Activated CD4-positive, alpha-beta T cell treated with anti-CD3 and anti-CD28 coated beads for 1 hour (primary cell): ENCODE measurements around the gene MECR.
"Not testable (repeated sequence)": the region's sequence is repeated elsewhere in the genome, so short reads cannot be mapped to it uniquely, and the experiment has no call there.

Experiments used
- DNase-seq: peaks from one replicate; pipeline ENCODE4 v3.0.0-alpha.2; 2020

Gene MECR

DNA sequence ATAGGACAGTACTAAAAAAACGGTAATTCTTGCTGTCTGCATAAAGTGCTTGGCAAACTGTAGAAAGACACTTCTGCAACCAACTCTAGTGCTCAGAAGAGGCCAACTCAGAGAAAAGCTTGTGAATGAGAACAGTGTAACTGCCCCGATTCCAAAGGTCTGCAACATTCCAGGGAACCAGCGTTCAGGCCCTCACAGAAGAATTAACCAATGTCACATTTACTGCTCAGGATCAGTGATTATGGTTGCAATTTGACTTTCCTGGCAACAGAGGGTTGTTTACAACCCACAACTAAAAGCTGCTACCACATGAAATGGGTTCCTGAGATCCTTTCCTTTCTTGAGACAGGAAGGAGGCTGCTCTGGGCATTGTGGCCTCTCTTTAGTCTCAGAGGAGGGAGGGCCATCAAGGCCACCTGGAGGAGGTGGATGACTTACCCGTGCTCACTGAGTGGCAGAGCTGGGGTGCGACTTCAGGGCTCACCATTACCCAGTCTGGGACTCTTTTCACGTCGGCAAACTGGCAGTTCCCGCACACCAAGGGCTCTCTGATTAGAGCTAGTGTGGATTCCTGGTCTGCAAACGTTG lies 64.3 kb downstream of the MECR start:
- no peak for DNase-seq

DNA sequence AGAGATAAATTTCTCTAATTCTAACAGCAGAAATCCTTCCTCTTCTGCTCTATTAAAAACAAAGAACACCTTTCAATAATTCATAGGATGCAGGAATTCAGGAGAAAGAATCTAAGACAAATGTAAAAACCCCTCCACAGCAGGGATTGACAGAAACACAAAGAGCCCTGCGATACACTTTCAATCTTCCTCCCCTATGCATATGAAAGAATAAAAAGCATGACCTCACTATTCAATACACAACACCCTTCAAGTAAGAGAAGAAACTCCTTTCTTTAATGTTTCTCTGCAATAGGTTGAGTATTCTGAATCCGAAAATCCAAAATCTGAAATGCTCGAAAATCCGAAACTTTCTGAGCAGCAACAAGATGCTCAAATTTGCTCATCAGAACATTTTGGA lies 66.1 kb downstream of the MECR start:
- no peak for DNase-seq

DNA sequence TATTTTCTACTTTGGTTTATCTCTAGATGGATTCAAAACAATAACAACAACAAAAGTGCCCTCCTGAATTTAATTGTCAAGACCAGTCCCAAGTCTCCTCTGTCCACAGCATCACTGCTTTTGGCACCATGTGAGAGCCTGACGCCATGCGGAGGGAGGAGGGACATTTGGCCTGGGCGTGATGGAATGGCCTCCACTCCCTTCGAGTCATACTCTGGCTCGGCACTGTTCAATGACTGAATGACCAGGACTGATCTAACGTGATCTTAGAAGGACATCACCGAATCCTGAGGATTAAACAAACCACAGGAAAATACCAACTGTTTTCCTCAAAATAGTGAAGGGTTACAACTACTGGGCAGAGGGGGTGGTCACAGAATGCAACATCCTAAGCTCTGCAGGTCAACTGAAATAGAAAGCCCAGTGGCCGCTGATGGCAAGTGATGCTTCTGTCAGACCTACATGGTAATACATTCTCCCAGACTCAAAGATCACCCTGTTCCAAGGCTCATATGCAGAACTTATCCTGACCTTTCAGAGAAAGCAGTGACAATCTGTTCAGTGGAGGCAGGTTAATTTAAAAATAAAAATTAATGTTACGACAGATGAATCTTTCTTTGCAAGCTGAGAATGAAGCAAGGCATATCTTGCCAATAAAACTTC lies 68.1 kb downstream of the MECR start:
- no peak for DNase-seq

DNA sequence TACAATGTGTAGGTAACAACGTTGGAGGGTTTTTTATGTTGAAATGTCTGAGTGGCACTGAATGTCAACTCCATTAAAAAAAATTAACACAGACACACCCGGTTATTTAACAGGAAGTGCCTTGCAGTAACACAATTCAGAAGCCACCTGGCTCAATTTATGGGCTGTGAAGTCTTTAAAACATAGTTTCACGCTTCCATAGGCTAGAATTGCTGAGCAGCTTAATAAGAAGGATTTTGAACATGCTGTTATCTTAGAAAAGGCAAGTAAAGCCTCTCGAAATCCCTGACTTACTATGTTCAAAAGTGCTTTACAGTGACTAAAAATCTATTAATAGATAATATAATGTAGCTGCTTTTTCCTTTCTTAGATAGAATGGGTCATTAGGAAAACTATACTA lies 68.7 kb downstream of the MECR start:
- DNase-seq, result no peak

DNA sequence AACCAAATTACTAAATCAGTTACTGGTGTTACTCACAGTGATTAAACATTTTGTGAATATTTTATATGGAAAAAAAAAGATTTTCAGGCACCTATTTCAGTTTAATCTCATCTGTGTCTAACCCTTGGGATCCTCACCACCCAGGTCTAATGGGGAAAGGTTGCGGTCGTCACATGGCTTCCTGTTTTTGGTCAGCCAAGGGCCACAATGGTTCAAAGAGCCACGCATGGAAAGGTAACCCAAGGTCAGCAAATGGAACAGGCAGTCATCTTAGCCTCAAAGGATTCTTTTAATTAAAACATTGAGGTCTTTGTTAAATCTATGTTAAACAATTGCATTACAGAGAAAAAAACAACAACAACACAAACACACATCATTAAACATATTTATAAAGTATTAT lies 71.0 kb downstream of the MECR start:
- DNase-seq, result no peak

DNA sequence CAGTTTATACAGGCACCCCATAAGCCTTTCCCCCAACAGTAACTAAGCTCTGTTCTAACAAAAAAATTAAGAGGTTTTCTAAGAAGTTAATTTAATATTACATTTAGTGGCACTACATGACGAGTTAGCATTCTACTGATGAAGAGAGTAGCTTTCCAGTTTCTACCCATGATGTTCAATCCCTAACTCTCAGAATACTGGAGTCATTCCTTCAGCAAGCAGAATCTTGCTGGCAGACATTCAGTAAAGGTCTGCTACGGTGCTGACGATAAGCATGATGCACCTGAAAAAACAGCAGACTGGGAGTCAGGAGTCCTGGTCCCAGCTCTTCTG lies 73.5 kb downstream of the MECR start:
- no peak for DNase-seq

DNA sequence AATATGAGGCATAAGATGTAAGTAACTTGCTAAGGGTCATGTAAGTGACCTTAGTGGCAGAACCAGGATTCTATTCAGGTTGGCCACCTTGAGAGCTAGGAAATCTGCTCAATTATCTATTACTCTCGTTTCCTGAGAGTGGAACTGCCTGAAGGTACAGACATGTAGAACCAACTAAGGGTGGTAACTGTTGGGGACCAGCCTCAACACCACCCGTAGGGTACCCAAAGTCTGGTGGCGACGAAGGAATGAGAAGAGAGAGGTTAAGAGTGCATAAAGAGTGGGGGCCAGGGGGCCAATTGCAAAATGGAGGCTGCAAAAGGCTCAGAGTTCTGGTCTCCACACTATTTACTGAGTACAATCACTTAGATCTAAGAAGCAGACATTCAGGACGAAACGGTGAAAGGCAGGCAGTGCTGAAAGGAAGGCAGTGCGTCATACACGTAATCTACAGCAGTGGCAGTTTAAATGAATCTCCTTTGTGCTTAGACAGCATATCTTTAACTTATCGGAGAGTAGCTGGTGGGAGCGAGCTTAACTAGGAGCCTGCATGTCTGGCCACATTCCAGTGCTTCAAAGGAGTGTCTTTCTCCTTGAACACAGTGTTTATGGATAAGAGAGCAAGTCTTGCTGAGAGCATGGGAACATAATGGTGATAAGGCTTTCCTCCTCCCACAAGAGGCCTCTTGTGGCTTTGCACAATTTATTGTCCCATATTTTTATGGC lies 74.0 kb downstream of the MECR start:
- DNase-seq, result no peak

DNA sequence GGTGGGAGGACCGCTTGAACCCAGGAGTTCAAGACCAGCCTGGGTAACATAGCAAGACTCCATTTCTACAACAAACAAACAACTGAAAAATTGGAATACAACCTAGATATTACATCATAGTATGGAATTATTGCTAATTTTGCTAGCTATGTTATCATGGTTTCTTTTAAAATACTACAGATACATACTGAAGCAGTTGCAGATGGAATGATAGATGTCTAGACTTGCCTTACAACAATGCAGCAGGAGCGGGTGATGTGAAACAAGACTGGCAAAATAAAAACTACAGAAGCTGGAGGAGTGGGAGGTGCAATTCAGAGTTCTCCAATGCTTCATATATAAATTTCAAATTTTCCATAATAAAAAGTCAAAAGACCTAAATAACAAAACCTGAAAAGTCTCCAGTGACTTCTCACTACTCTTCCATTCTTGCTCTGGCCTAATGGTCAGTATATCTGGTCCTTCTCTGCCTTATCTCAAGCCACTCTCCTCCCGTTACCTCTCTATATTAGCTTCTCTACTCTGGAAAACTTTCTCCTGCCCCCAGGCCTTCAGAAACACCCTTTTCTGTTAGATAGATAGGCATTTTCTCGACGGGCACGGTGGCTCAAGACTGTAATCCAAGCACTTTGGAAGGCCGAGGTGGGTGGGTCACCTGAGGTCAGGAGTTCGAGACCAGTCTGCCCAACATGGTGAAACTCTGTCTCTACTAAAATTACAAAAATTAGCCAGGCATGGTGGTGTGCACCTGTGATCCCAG lies 78.5 kb downstream of the MECR start:
- DNase-seq, result no peak

DNA sequence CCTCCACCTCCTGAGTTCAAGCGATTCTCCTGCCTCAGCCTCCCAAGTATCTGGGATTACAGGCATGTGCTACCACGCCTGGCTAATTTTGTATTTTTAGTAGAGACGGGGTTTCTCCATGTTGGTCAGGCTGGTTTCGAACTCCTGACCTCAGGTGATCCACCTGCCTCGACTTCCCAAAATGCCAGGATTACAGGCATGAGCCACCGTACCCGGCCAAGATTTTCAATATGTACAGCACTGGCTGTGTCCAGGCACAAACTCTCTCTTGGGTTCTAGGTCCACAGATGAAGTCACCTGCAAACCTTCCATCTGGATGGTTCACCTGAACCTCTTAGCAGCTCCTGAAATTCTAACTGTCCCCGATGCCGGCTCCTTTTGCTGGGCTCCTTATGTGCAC lies 80.4 kb downstream of the MECR start:
- not testable (repeated sequence) for DNase-seq

DNA sequence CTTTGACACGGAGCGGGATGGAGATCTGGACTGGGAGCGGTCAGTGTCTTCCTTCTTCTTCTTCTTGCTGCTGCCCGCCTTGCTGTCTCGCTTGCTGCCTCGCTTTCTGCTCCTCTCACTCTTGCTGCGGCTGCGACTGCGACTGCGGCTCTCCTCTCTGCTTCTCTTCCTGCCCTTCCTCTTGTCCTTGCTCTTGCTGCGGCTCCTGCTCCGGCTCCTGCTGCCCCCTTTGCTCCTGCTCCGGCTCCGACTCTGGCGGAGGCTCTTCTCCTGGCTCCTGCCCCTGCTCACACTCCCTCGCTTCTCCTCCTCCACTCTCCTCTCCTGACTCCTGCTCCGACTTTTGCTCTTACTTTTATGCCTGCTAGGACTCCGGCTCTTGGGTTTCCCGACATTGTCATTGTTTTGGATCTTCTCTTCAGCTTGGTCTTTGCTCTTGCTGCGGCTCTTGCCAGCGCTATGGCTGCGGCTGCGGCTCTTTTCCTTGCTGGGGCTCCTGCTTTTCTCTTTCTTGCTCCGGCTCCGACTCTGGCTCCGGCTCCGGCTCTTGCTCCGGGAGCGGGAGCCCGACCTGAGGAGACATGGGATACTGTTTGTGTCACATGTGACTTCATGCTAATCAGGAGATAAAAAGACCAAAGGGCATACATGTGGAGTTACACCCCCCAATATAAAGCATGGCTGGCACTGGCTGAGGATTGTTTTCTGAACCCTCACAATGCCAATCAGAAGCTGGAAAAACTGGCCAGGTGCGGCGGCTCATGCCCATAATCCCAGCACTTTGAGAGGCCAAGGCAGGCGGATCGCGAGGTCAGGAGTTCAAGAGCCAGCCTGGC lies 81.9 kb downstream of the MECR start:
- DNase-seq, result no peak

DNA sequence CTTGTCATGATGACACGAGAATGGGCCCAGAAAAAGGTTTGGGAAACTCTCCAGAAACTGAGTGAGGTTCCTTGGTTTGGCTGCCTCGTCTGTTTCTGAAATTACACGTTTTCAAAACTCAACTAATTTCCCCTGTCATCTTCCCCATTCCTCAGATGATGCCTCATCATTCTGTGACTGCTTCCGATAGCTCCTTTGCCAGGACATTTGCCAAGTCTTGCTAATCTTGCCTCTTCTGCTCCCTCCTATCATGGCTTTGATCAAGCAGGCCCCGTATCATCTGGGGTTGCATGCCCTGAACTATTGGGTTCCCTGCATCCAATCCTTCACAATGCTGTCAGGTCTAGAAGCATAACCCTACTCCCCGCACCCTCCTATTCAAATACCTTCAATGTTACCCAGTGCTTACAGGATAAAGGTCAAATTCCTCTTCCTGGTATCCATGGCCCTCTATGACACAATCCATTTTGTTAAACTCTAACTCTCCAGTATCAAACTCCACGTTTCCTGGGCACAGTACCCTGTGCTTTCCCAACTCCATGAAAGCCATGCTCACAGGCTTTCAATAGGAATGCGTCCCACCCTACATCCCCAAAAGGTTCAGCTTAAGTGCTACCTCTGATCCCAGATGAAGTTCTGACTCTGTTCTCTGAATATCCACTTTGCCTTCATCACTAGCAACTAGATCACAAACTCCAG lies 84.8 kb downstream of the MECR start:
- DNase-seq, result no peak

DNA sequence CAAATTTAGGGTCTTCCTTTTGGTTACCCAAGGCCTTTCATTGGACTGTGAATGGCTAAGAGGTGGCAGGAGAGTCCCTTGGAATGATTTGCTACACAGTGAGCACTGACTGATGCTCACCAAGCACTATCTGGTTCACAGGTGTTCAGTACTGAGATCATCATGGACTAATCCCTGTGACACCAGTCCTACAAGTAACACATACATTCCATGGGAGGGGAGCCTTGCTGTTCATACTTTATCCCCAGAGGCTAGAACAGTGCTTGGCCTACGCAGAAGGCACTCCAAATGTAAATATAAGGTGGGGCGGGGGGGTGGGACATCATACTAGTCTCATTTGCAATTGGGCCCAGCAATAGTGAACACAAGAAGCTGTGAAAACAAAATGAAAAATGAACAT lies 86.6 kb downstream of the MECR start:
- DNase-seq, result no peak

DNA sequence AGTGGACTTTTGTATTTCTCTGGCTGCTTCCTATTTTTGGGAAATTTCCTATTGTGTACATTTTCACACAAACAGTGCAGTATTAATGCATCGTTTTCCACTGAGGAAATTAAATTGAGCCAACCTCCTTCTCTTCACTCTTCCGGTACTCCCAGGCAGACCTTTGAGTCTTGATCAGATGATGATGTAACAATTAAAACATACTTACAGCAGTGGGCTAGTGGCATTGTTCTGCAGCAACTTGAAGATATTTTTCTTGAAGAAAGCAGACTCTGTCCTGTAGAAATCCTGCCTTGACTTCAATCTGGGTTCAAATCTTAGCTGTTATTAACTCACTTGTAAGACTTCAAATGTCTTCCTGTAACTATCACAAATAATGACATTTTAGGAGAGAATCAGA lies 88.0 kb downstream of the MECR start:
- DNase-seq, result no peak
